Gastrocnemius medialis (tissue), 4 donors: Measurements from ENCODE around the gene HMCN2. TPM values are rescaled to one million over a fixed set of nuclear protein-coding genes. Genes with fewer than 3 reads are reported as not detected.
A peak's percentile ranks its signal among the peaks of the same experiment; 100 is the strongest.

ENCODE experiments used
- ATAC-seq, 2 donors: fragments of 150-250 bp; one replicate each; pipeline ENCODE4 v1.9.1; 2016
- DNase-seq, 2 donors: peaks; one replicate each; pipeline ENCODE4 v3.0.0-alpha.2; 2019
- H3K27ac ChIP-seq, 4 donors: fragments of 200-600 bp; sonication (generic); 1 replicate in 1 of 4; 2 replicates in 3 of 4; pipeline ENCODE4 v1.5.1; 2016 to 2018; ENCODE audit warnings: mild to moderate bottlenecking in 2 of 4, moderate library complexity in 1 of 4
- H3K27me3 ChIP-seq, 3 donors: fragments of 200-600 bp; sonication (generic) in 2 of 3; 1 replicate in 1 of 3; 2 replicates in 2 of 3; pipeline versions ENCODE4 v1.5.1 to v1.6.0; 2016 to 2019; ENCODE audit warnings: mild to moderate bottlenecking in 1 of 3, moderate library complexity in 1 of 3
- H3K36me3 ChIP-seq, 2 donors: fragments of 200-600 bp; sonication (generic) in 1 of 2; one replicate each; pipeline ENCODE4 v1.5.1; 2017 to 2018
- H3K4me1 ChIP-seq, 2 donors: fragments of 200-600 bp; sonication (generic) in 1 of 2; one replicate each; pipeline ENCODE4 v1.5.1; 2016 to 2017; ENCODE audit warnings: mild to moderate bottlenecking in 2 of 2
- H3K4me3 ChIP-seq, 4 donors: fragments of 200-600 bp; sonication (generic) in 3 of 4; 1 replicate in 1 of 4; 2 replicates in 3 of 4; pipeline ENCODE4 v1.5.1; 2016 to 2019; ENCODE audit warnings: mild to moderate bottlenecking in 2 of 4
- H3K9me3 ChIP-seq, 3 donors: fragments of 200-600 bp; sonication (generic) in 2 of 3; 1 replicate in 1 of 3; 2 replicates in 2 of 3; pipeline ENCODE4 v1.5.1; 2016 to 2019
- CTCF ChIP-seq, 5 experiments: fragments of 450-650 bp in 3 of 5; fragments of 200-600 bp in 2 of 5; sonication (generic) in 2 of 5; IDR thresholded peaks in 4 of 5; conservative IDR thresholded peaks in 1 of 5; 1 replicate in 4 of 5; 2 replicates in 1 of 5; pipeline ENCODE4 v1.5.1; 2016 to 2019; ENCODE audit warnings: antibody characterized with exemption in 5 of 5, mild to moderate bottlenecking in 3 of 5, moderate library complexity in 3 of 5
- POLR2A ChIP-seq, 2 donors: fragments of 450-650 bp; IDR thresholded peaks; one replicate each; pipeline ENCODE4 v1.6.1; 2017; ENCODE audit warnings: antibody characterized with exemption in 2 of 2, mild to moderate bottlenecking in 2 of 2, moderate library complexity in 2 of 2
- in situ Hi-C, 4 donors: fragments of 200-750 bp; cut with MboI; loops; one replicate each; pipeline versions ENCODE4 v1.15.0 to v1.8.0; 2017; ENCODE audit warnings: low sequenced_read_pairs in 4 of 4
- intact Hi-C: fragments of 100-400 bp; cut with DNase I; formaldehyde crosslinking; loops from one replicate; pipeline ENCODE4 v1.15.1; 2023; ENCODE audit warnings: low total_unique reads
- total RNA-seq, 4 donors: library from RNA; depleted of rRNA; stranded (reverse); fragments of >200 nt; gene quantifications; one replicate each; pipeline versions ENCODE4 v1.1.0 to v1.2.3, GENCODE V29; 2016

The HMCN2 gene, protein sequence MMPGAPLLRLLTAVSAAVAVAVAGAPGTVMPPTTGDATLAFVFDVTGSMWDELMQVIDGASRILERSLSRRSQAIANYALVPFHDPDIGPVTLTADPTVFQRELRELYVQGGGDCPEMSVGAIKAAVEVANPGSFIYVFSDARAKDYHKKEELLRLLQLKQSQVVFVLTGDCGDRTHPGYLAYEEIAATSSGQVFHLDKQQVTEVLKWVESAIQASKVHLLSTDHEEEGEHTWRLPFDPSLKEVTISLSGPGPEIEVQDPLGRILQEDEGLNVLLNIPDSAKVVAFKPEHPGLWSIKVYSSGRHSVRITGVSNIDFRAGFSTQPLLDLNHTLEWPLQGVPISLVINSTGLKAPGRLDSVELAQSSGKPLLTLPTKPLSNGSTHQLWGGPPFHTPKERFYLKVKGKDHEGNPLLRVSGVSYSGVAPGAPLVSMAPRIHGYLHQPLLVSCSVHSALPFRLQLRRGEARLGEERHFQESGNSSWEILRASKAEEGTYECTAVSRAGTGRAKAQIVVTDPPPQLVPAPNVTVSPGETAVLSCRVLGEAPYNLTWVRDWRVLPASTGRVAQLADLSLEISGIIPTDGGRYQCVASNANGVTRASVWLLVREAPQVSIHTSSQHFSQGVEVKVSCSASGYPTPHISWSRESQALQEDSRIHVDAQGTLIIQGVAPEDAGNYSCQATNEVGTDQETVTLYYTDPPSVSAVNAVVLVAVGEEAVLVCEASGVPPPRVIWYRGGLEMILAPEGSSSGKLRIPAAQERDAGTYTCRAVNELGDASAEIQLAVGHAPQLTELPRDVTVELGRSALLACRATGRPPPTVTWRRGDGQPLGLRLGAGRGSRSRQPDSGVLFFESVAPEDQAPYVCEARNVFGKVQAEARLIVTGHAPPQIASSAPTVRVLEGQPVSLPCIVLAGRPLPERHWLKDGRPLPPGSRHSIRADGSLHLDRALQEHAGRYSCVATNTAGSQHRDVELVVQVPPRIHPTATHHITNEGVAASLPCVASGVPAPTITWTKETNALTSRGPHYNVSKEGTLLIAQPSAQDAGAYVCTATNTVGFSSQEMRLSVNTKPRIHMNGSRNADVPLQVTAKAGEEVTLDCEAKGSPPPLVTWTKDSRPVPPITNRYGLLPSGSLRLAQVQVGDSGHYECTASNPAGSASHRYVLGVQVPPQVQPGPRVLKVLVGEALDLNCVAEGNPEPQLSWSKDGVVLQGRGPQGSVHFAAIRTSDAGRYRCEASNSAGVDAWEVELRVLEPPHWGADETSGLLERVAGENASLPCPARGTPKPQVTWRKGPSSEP (N-terminal part only)
- total RNA-seq: 1 to 10 TPM; 1.9 to 8.5 (median 7.7) TPM

- TF ChIP-seq CTCF (IDR thresholded peaks at IDR 0.05 in 4 of 5, conservative IDR thresholded peaks at IDR 0.05 in 1 of 5) (no peak), POLR2A (IDR thresholded peaks at IDR 0.05) (peak in 1 of 2 donors; percentile 17)
- Histone ChIP-seq H3K4me3 (peak within 1 kb of the TSS; percentile 31 to 45 (median 42)), H3K36me3 (no peaks in the 10 kb centered on the region), H3K27ac (peak within 1 kb of the TSS; percentile 48 to 73 (median 68)), H3K9me3 (no peaks in the 10 kb centered on the region), H3K4me1 (peaks cover under 1 to 6% of the 10 kb centered on the region in 2 donors), H3K27me3 (peaks cover 57 to 76% (median 68%) of the 10 kb centered on the region in 3 donors)
- ATAC-seq (peak in 1 of 2 donors; percentile 18), DNase-seq (no peak)
- intact Hi-C loops: no loop called here
- in situ Hi-C loops: no loop called here
Observed at GRCh38 chr9:130265431-130266235, at the start of gene HMCN2. TSS of gene HMCN2 (plus strand) at chr9:130265760. CDS start at chr9:130265879, 119 bp downstream.

DNA sequence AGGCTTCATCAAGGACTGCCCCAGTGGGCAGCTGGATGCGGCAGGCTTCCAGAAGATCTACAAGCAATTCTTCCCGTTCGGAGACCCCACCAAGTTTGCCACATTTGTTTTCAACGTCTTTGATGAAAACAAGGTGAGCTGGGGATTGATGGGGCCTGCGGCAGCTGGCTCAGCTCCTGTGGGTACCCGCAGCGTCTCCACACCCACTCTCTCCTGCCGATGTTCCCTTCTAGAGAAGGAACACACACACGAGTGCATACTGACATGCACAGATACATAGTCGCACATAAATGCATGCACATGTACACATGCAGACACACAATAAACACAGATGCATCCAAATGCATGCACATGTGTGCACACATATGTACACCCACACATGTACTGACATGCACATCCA lies 47.7 kb upstream of the HMCN2 start:
- no peak for DNase-seq
- Histone ChIP-seq H3K36me3 (no peaks in the 10 kb centered on the region), H3K4me3 (no peak overlapping the region), H3K4me1 (no peaks in the 10 kb centered on the region), H3K9me3 (no peaks in the 10 kb centered on the region), H3K27ac (no peak overlapping the region), H3K27me3 (no peaks in the 10 kb centered on the region)
- intact Hi-C loops (no loop called here), in situ Hi-C loops (no loop called here)
- ATAC-seq: no peak
- no peak for TF ChIP-seq POLR2A (IDR thresholded peaks at IDR 0.05)
- TF ChIP-seq CTCF (IDR thresholded peaks at IDR 0.05 in 4 of 5, conservative IDR thresholded peaks at IDR 0.05 in 1 of 5): no peak

- ATAC-seq (no peak), DNase-seq (no peak)
- Histone ChIP-seq H3K4me1 (no peaks in the 10 kb centered on the region), H3K4me3 (no peak overlapping the region), H3K27me3 (no peaks in the 10 kb centered on the region), H3K27ac (no peak overlapping the region), H3K36me3 (no peaks in the 10 kb centered on the region), H3K9me3 (no peaks in the 10 kb centered on the region)
- intact Hi-C loops: no loop called here
- in situ Hi-C loops: no loop called here
- TF ChIP-seq POLR2A (IDR thresholded peaks at IDR 0.05) (no peak), CTCF (IDR thresholded peaks at IDR 0.05 in 4 of 5, conservative IDR thresholded peaks at IDR 0.05 in 1 of 5) (no peak)
Observed at GRCh38 chr9:130219661-130220096, 45.9 kb upstream of the HMCN2 start.

- Histone ChIP-seq H3K4me1 (no peaks in the 10 kb centered on the region), H3K4me3 (no peak overlapping the region), H3K9me3 (no peaks in the 10 kb centered on the region), H3K27me3 (no peaks in the 10 kb centered on the region), H3K27ac (no peak overlapping the region), H3K36me3 (no peaks in the 10 kb centered on the region)
- in situ Hi-C loops: no loop called here
- TF ChIP-seq POLR2A (IDR thresholded peaks at IDR 0.05) (no peak), CTCF (IDR thresholded peaks at IDR 0.05 in 4 of 5, conservative IDR thresholded peaks at IDR 0.05 in 1 of 5) (no peak)
- DNase-seq (no peak), ATAC-seq (no peak)
- intact Hi-C loops: no loop called here
Observed at GRCh38 chr9:130220352-130220751, 45.2 kb upstream of the HMCN2 start.
